GM18498 (cell line): ENCODE data around the gene ACYP2.
"Not testable (repeated sequence)": the region's sequence is repeated elsewhere in the genome, so short reads cannot be mapped to it uniquely, and the experiment has no call there.

ENCODE experiments used
- ATAC-seq: cut with Tn5 transposase; IDR thresholded peaks from one replicate; pipeline ENCODE4 v1.9.1; 2021; ENCODE audit warnings: mild to moderate bottlenecking, moderate library complexity; ENCODE audit not compliant: unreplicated experiment

ACYP2 gene

GRCh38 chr2:54097124-54097523 lies 18.3 kb upstream of the ACYP2 start:
- ATAC-seq: no peak

GRCh38 chr2:54099370-54099769 lies 16.0 kb upstream of the ACYP2 start:
- ATAC-seq: no peak

- peak; percentile 82 for ATAC-seq
Observed at GRCh38 chr2:54099829-54100585, 15.4 kb upstream of the ACYP2 start.

DNA sequence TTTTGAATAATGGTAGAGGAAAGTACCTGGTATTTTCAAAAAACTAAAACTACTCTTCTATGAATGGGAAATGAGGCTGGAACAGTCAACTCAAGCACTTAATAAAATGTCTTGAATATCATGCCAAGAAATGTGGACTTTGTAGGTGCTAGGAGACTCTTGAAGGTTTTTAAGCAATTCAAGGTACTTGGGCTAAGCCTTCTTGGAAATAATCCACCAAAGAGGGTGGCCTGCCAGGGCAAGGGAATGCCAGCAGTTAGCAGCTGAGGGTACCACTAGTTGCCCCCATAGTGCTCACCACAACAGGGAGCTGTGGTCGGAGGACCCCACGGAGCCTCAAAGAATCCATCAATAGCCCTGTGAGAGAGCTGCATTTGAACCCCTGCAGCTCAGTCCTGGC lies 14.6 kb upstream of the ACYP2 start:
- no peak for ATAC-seq

- peak; percentile 54 for ATAC-seq
Observed at GRCh38 chr2:54103454-54104314, 11.7 kb upstream of the ACYP2 start.

DNA sequence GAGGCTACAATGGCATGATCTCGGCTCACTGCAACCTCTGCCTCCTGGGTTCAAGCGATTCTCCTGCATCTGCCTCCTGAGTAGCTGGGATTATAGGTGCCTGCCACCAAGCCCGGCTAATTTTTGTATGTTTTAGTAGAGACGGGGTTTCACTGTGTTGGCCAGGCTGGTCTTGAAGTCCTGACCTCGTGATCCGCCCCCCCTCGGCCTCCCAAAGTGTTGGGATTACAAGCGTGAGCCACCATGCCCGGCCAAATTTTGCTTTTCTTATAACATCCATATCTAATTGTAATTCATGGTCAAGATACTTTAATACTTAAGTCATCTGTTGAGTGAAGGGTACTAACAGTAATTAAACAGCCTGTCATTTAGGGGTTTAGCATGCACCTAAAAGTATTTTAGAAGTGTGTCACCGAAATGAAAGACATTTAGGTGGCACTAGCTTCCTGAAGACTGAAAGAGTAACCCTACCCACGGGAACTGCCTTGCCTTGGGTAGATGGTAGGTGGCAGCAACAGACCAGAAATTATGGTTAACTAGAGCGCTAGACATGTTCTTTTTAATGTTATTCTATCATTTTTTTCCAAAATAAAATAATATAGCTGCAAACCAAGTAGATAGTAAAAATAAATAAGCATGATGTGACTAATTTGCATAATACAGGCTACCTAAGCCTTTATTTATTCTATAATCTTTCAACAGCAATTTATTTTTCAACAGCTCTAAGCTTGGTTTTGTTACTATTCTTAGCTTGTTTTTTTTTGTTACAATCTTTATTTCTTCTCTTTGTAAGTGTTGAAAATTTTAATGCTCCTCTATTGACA lies 8.6 kb upstream of the ACYP2 start:
- peak; percentile 75 for ATAC-seq

DNA sequence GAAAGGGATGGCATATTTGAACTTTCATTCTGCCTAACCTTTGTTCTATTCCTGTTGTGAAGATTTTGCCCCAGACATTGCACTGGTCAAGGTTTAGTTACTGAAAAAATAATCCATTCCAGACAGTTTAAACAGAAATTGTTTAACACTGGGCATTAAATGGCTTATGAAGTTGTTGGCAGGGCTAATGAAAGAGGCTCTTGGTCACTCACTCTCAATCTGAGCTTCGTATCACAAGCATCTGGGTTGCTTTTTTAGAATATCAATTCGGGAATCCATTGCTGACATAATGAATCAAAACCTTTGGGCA lies 8.0 kb upstream of the ACYP2 start:
- no peak for ATAC-seq

- no peak for ATAC-seq
Observed at GRCh38 chr2:54107903-54108615, 7.4 kb upstream of the ACYP2 start.

DNA sequence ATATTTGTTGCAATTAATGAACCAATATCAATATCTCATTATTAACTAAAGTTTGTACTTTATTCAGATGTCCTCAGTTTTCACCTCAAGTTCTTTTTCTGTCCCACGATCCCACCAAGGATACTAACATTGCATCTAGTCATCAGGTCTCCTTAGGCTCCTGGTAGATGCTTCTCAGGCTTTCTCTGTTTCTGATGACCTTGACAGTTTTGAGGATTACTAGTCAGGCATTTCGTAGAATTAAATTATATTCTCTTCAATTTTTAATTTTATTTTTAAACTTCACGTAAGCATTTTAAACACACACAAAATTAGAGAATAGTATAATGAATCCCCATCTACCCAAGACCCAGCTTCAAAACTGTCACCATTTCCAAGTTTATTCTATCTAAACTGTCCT lies 5.6 kb upstream of the ACYP2 start:
- ATAC-seq: no peak

DNA sequence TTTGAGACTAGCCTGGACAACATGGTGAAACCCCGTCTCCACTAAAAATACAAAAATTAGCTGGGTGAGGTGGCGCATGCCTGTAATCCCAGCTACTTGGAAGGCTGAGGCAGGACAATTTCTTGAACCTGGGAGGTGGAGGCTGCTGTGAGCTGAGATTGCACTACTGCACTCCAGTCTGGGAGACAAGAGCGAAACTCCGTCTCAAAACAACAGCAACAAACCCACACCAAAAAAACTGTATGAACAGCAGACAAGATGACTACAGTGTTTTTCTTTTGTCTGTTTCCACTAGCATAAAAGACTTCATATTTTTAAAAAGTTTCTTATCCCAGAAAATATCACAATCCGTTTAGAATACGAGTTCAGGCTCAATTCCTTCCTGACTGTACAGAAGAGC lies 936 bp upstream of the ACYP2 start:
- not testable (repeated sequence) for ATAC-seq

- ATAC-seq: no peak
Observed at GRCh38 chr2:54114936-54115283, 505 bp upstream of the ACYP2 start.

- not testable (repeated sequence) for ATAC-seq
Observed at GRCh38 chr2:54116598-54116997, 1.2 kb downstream of the ACYP2 start.

GRCh38 chr2:54120950-54121349 lies 5.5 kb downstream of the ACYP2 start:
- no peak for ATAC-seq

DNA sequence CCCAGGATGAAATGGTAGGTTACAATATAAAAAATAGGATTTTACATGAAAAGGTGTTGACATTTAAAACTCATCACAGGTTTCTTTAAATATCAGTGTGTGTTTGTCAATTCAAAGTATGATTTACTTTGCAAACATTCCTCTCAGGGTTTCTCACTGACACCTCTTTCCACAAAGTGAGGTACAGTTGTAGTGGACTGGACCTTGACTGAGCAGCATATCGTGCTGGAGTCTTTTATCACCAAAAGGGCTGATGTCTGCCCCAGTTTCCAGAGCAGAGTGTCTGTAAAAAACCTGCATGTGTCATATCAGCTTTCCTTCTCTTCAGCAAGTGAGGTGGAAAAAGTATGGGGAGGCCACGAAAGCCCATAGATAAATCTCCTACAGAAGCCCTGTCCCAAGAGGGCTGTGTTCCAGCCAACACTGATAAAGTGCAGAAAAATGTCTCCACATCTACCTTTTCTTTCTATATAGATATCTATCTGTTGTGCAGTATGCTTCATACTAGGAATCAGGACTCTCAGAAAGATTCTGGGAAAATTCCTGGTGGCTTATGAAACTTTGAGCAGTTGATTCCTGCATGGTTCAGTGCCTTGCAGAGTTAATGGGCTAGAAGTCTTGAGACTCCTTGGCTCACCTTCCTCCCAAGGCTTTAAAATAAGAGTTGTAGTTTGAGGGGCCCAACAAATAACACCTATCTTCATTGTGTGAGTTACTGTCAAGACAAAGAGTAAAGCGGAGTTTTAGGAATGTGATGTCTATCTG lies 6.9 kb downstream of the ACYP2 start:
- ATAC-seq: no peak

GRCh38 chr2:54122939-54123338 lies 7.5 kb downstream of the ACYP2 start:
- ATAC-seq: no peak

GRCh38 chr2:54127174-54127573 lies 11.8 kb downstream of the ACYP2 start:
- ATAC-seq: not testable (repeated sequence)

- ATAC-seq: no peak
Observed at GRCh38 chr2:54133056-54133455, 17.6 kb downstream of the ACYP2 start.

GRCh38 chr2:54139210-54139609 lies 23.8 kb downstream of the ACYP2 start:
- no peak for ATAC-seq

- no peak for ATAC-seq
Observed at GRCh38 chr2:54143780-54144179, 28.4 kb downstream of the ACYP2 start.

- ATAC-seq: no peak
Observed at GRCh38 chr2:54148391-54148790, 33.0 kb downstream of the ACYP2 start.
